AG04450 (cell line): ENCODE results near the gene ALOX5AP. TPM values are rescaled to one million over a fixed set of nuclear protein-coding genes. Genes with fewer than 3 reads are reported as not detected.

ENCODE experiments used
- CTCF ChIA-PET: fragments of 300-600, 350-600 bp; formaldehyde crosslinking; extraction: SDS; loops from one replicate; lab custom pipeline; 2022; ENCODE audit warnings: antibody characterized with exemption, inconsistent platforms; lab: Charles Lee
- POLR2A ChIA-PET: fragments of 350-600 bp; formaldehyde crosslinking; extraction: SDS; loops from one replicate; lab custom pipeline; 2021; ENCODE audit warnings: antibody characterized with exemption, inconsistent platforms; lab: Yijun Ruan, JAX
- DNase-seq: peaks from one replicate; pipeline ENCODE4 v3.0.0-alpha.2; 2011; ENCODE audit warnings: low read depth, low spot score
- H3K27ac ChIP-seq: one replicate; pipeline ENCODE4 v1.5.1; 2012; ENCODE audit warnings: low read depth, low read length, control low read depth
- H3K27me3 ChIP-seq: one replicate; pipeline ENCODE4 v1.6.0; 2012; ENCODE audit warnings: low read length; ENCODE audit not compliant: control insufficient read depth, insufficient read depth
- H3K4me3 ChIP-seq: 2 replicates; pipeline ENCODE4 v1.5.1; 2011; ENCODE audit warnings: mild to moderate bottlenecking, low read depth, low read length, control low read depth
- H3K9me3 ChIP-seq: 2 replicates; pipeline ENCODE4 v1.5.1; 2012; ENCODE audit warnings: low read length; ENCODE audit not compliant: control insufficient read depth, insufficient read depth
- CTCF ChIP-seq: IDR thresholded peaks from 2 replicates; pipeline ENCODE4 v1.5.1; 2011; ENCODE audit warnings: low read depth, low read length, control low read depth, inconsistent platforms
- polyA plus RNA-seq: library from polyadenylated mRNA; depleted of rRNA; stranded (reverse); fragments of >200 nt; gene quantifications from 2 replicates; pipeline ENCODE4 v1.2.3, GENCODE V29; 2011

ALOX5AP gene
- polyA plus RNA-seq, 1 experiment: 6.4 TPM

DNA sequence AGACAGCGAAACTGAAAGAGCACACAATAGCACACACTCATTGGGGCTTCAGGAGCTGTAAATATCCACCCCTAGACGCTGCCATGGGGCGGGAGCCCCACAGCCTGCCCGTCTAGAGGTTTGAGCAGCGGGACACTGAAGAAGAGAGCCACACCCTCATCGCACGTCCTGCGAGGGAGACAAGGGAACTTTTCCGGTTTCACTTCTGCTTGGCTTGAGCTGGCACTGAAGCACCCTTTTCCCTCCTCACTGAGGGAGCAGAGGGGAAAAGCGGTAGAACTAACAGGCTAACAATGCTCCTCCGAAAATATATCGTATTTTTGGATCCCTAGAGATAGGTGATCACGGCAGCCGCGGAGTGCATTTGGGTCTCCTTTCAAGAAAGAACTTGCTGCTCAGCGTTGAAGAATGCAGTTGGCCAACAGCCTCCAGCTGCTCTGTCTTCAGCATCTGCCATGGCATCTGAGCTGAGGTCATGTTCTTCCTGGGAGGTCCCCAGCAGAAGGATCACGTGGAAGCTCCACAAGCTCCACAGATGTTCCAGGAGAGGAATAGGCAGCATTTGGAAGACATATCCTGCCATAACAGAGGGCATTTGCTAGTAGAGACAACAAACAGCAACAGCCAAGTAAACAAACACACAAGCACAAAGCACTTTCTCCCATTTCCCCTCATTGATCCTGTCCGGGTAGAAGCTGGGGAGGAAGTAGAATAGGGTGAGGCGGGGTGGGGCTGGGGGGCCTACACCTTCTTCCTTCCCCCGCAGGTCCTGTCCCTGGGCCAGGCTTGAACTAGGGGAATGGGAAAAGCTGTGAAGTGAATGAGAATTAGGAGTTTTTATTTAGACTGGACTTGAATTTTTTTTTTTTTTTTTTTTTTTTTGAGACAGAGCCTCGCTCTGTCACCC lies 44.8 kb upstream of the ALOX5AP start:
- peak overlapping the region; percentile 64 for H3K4me3 ChIP-seq
- TF ChIP-seq CTCF: no peak
- H3K9me3 ChIP-seq: peaks cover 7% of the 10 kb centered on the region
- no peaks in the 10 kb centered on the region for H3K27me3 ChIP-seq
- ChIA-PET CTCF (interaction anchor here (0.8 to 3.3 kb wide), 2 partner anchors 112 to 354 kb away, joined by 3 to 11 read pairs; no protein-coding TSS in a partner anchor), POLR2A (interaction anchor here (0.5 to 1.8 kb wide), 10 partner anchors 9 to 157 kb away, joined by 3 to 13 read pairs (median 6); no protein-coding TSS in a partner anchor)
- H3K27ac ChIP-seq: peak overlapping the region; percentile 96
- peak; percentile 99 for DNase-seq

DNA sequence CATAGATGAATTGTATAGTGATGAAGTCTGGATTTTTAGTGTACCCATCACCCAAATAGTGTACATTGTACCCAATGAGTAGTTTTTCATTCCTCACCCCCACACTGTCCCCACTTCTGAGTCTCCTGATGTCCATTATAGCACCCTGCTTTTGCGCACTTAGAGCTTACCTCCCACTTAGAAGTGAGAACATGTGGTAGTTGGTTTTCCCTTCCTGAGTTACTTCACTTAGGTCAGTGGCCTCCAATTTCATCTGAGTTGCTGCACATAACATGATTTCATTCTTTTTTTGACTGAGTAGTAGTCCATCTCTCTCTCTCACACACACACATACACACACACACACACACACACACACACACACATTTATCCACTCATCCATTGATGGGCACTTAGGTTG lies 43.2 kb upstream of the ALOX5AP start:
- CTCF ChIA-PET: no interaction called here
- no peak for DNase-seq
- no peak for TF ChIP-seq CTCF

DNA sequence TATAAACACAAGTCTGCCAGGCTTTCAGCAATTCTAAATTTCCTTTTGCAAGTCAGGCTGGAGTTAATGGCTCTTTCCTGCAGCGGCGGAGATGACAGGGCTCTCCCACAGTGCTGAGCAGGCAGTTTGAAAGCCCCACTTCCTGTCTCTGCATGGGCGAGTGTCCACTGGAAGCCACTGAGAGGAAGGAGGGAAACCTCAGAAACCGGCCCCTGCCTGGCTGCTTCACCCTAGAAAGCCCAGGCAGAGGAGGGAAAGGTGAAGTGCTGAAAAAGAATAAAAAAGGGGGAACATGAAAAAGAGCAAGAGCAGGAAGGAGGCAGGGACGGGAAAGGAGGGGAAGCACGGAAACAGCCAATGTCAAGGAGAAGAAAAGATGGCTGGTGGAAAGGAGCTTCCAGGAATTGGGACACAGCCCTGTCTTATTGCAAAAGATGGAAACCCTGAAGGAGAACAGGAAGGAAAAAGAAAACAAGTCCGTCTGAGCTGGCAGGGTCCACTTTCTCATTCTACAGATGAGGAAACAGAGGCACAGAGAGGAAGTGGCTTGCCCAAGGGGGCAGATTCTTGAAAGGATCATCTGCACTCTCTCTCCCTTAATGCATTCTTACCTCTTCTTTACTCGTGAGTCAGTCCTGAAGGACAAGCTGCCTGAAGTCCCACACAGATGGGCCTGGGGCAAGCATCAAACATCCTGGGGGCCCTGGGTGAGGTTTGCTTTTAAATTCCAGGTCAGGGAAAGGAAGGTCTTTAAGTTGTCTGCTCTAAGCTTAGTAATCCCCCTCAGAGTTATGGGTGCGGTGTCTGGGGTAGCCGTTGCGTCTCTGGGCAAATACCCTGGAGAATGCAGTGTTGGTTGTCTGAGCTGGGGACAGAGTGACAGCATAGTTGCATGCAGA lies 38.8 kb upstream of the ALOX5AP start:
- no peak for DNase-seq
- CTCF ChIA-PET: interaction anchor here (2.1 kb wide), 1 partner anchor 17 kb away, joined by 4 read pairs; no protein-coding TSS in a partner anchor
- no peak overlapping the region for H3K4me3 ChIP-seq
- POLR2A ChIA-PET: no interaction called here
- H3K27ac ChIP-seq: no peak overlapping the region
- H3K9me3 ChIP-seq: no peaks in the 10 kb centered on the region
- no peaks in the 10 kb centered on the region for H3K27me3 ChIP-seq
- no peak for TF ChIP-seq CTCF

More for the DNA sequence above, 43.2 kb upstream of the ALOX5AP start:
- no peak overlapping the region for H3K4me3 ChIP-seq
- H3K27me3 ChIP-seq: no peaks in the 10 kb centered on the region
- H3K9me3 ChIP-seq: peaks cover 7% of the 10 kb centered on the region
- POLR2A ChIA-PET: no interaction called here
- H3K27ac ChIP-seq: no peak overlapping the region

GRCh38 chr13:30697177-30697953 lies 38.0 kb upstream of the ALOX5AP start:
- H3K27me3 ChIP-seq: no peaks in the 10 kb centered on the region
- no peak overlapping the region for H3K4me3 ChIP-seq
- no peak for TF ChIP-seq CTCF
- POLR2A ChIA-PET: no interaction called here
- no peaks in the 10 kb centered on the region for H3K9me3 ChIP-seq
- no peak for DNase-seq
- CTCF ChIA-PET: interaction anchor here (2.1 kb wide), 1 partner anchor 18 kb away, joined by 4 read pairs; no protein-coding TSS in a partner anchor
- peak overlapping the region; percentile 41 for H3K27ac ChIP-seq
